GM12875 (cell line): ENCODE measurements around the gene AZIN2.

Source experiments
- H3K4me3 ChIP-seq: one replicate; pipeline ENCODE4 v1.5.1; 2011; ENCODE audit warnings: low read depth, low read length, control low read depth
- TF ChIP-seq, protein P1 (sequence below): IDR thresholded peaks from 2 replicates; pipeline ENCODE4 v1.5.1; 2011; ENCODE audit warnings: low read depth, mild to moderate bottlenecking, control low read depth, inconsistent platforms, low read length, moderate library complexity, borderline replicate concordance; ENCODE audit not compliant: insufficient read depth

AZIN2 gene

DNA sequence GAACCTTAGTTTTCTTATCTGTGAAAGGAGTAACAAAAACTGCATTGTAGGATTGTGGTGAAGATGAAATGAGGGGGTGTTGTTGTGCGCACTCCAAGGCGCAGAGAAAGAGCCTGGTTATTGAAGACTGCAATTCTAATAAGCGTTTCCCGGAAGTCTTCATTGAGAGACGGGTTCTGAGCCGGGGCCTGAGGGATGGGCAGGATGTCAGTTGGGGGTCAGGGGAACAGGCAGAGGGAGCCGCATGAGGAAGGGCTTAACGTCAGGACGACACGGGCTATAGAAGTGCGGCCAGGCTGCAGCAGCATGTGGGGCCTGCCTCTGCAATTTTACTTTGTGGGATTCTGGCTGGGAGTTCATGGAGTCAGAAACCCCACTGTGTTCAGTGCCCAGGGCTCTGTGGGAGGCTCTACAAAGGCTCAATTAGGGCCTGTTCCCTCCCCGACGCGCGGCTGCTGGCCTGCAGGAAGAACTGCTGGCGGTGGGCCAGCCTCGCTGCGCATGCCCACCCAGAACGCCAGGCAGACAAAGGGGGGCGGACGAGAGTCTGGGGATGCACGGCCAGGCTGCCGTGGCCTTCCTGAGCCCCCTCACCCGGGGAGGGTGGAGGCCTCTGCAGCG is 80.2 kb downstream of the AZIN2 start:
- TF ChIP-seq, protein P1, sequence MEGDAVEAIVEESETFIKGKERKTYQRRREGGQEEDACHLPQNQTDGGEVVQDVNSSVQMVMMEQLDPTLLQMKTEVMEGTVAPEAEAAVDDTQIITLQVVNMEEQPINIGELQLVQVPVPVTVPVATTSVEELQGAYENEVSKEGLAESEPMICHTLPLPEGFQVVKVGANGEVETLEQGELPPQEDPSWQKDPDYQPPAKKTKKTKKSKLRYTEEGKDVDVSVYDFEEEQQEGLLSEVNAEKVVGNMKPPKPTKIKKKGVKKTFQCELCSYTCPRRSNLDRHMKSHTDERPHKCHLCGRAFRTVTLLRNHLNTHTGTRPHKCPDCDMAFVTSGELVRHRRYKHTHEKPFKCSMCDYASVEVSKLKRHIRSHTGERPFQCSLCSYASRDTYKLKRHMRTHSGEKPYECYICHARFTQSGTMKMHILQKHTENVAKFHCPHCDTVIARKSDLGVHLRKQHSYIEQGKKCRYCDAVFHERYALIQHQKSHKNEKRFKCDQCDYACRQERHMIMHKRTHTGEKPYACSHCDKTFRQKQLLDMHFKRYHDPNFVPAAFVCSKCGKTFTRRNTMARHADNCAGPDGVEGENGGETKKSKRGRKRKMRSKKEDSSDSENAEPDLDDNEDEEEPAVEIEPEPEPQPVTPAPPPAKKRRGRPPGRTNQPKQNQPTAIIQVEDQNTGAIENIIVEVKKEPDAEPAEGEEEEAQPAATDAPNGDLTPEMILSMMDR = no peak
- no peak overlapping the region for H3K4me3 ChIP-seq

DNA sequence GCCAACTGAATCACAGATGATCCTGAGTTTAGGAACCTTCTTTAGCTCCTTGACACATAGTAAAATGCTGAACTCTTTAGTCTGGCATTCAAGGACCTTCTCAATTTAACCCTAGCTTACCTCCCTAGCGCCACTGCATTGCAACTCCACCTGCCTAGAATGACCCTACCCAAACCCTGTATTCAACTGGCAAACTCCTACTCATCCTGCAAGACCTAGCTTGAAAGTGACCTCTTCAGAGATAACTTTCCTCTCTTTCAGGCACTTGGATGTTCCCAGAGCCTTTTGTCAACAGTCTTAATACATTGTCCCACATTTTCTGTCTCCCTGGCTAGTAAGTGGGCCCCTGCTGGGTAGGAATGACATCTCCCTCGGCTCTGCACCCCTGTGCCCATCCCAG is 81.2 kb downstream of the AZIN2 start:
- H3K4me3 ChIP-seq = no peak overlapping the region
- TF ChIP-seq, protein P1 = no peak

DNA sequence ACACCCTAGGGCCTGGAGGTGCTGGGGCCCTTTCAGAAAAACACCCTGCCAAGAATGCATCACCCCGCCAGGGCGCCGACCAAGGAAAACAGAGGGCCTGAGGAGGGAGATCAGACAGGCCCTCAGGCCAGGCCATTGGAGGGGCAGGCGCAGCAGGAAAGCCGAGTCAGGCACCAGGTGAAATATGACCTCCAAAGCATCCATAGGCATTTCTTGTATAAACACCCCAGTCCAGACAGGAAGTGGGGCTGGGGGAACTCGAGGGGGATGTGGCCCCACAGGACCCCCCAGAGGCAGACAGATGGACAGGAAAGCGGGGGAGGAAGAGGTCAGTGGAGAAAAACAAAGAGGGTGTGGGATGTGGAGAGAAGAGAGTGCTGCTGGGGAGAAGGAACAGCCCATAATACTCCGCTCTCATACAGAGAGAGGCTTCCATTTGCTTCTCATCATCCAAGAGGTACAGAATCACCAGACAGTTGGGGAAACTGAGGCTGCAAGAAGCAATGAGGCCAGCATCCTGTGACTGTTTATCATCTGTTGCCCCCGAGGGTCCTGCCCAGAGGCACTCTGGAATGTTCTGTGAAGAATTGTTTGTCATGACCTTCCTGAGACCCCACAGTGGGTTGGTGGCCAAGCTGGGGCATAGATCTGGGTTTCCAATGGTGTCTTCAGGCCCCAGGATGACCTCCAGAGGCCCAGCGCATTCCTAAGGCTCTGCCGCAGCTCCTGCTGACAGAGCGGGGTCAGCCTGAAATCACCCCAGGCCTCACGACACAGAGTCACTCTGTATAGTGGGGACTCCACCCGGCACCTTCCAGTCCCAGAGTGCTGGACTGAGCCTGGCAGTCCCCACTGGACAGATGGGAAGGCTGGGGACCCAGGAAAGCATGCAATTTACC is 82.9 kb downstream of the AZIN2 start:
- no peak overlapping the region for H3K4me3 ChIP-seq
- TF ChIP-seq, protein P1 = no peak

DNA sequence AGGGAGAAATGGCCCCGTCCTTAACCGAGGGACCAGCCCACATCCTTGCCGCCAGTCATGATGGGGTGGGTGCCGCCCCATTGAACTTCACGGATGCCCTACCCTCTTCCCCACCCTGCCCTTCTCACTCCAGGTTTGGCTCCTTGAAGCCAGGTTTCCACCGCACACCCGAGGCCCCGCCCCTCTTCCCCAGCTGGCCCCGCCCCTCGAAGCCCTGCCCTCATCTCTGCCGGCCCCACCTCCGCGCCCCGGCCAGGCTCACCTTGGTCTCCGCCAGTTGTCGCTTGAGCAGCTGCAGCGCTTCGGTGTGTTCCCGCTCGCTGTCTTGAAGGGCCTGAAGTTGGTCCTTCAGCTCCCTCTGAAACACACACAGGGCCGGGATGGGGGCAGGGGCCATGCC is 84.3 kb downstream of the AZIN2 start:
- H3K4me3 ChIP-seq = no peak overlapping the region
- TF ChIP-seq, protein P1 = no peak

DNA sequence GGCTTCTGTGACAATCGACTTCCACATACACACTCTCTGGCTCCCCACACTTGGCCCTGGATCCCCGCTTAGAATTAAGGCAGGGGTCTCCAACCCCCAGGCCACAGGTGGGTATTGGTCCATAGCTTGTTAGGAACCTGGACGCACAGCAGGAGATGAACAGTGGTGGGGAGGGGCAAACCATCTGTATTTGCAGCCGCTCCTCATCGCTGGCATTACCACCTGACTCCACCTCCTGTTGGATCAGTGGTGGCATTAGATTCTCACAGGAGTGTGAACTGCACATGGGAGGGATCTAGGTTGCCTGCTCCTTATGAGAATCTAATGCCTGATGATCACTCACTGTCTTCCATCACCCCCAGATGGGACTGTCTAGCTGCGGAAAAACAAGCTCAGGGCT is 84.9 kb downstream of the AZIN2 start:
- no peak overlapping the region for H3K4me3 ChIP-seq
- TF ChIP-seq, protein P1 = no peak

DNA sequence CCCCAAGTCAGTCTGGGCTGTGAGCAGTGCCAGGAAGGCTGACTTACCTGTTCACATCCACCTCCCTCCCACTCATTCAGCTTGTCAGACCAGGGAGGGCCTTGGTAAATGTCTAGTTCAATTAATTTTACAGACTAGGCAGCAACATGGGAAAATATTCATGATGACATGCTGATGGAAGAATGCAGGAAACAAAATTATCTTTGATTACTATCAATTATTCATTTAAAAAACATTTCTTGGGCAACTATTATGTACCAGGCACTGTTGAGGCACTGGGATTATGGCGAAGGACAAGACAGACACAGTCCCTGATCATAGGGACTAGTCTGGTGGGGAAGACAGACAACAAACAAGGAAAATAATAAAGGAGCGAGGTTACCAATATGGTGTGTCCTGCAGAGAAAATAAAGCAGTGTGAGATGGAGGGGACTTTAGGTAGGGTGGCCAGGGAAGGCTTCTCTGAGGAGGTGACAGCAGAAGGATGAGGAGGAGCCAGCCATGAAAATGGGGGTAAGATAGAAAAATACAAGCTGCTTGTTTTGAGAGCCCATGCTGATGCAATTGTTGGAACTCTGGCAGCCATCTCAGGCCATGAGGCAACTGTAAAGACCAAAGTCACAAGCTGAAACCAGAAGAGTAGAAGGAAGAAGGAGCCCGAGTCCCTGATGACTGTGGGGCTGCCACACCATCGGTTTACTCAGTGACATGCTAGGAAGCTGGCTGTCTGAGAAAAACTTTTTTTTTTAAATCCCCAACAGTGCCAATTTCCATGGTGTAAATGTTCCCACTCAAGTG is 86.9 kb downstream of the AZIN2 start:
- H3K4me3 ChIP-seq = no peak overlapping the region
- TF ChIP-seq, protein P1 = no peak
